ENCODE results near the gene SHISAL1. TPM values are rescaled to one million over a fixed set of nuclear protein-coding genes. Genes with fewer than 3 reads are reported as not detected.

The SHISAL1 gene
- total RNA-seq, 1 experiment from 2014 or later = 1.1 TPM

DNA sequence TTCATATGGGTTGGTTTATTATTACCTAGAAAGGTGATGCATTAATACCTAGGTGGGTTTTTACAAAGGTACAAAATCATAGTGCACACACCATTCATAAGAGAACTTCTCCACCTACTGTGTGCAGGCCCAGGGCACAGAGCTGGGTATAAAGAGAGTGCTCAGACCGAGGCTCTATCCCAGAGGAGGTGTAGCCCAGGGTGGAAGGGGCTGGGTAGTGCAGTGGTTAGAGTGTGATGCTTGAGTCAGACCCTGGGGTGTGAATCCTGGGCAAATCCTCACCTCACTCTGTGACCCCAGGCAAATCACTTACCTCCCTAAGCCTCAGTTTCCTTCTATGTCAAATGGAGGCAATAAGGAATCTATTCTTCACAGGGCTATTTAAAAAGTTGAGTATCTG, 99.8 kb downstream of the SHISAL1 start:
- Histone ChIP-seq H3K36me3 (ENCODE audit: low read depth, low read length) (no peaks in the 10 kb centered on the region), H3K9me3 (ENCODE audit: low read length) (no peaks in the 10 kb centered on the region), H3K27ac (ENCODE audit: low read length) (no peak overlapping the region), H3K79me2 (ENCODE audit: low read length) (no peaks in the 10 kb centered on the region), H3K27me3 (ENCODE audit: low read length) (peaks cover 15% of the 10 kb centered on the region), H3K4me1 (ENCODE audit: insufficient read depth, low read length) (no peaks in the 10 kb centered on the region), H3F3A (ENCODE audit: low read length, unreplicated experiment) (no peaks in the 10 kb centered on the region), H3K4me3 (ENCODE audit: low read length) (no peak overlapping the region), H3K4me2 (ENCODE audit: low read length) (no peak overlapping the region), H4K20me1 (ENCODE audit: low read length) (no peaks in the 10 kb centered on the region), H2AFZ (ENCODE audit: low read length) (no peak overlapping the region), H3K9ac (ENCODE audit: low read length) (no peak overlapping the region), H3K9me2 (replicated peaks; ENCODE audit: low read length) (no peaks in the 10 kb centered on the region)
- BruUV-seq (replicated peaks) = no TSS peak
- no peak for DNase-seq
- ChIA-PET CTCF (no interaction called here), POLR2A (ENCODE audit: unreplicated experiment) (no interaction called here)
- intact Hi-C loops (cut with micrococcal nuclease) = no loop called here
- TF ChIP-seq CTCF (conservative IDR thresholded peaks at IDR 0.05; ENCODE audit: low read depth, low read length) (no peak), EZH2phosphoT487 (IDR thresholded peaks at IDR 0.05; ENCODE audit: borderline replicate concordance, low read length) (no peak), EZH2 (IDR thresholded peaks at IDR 0.05; ENCODE audit: low read length, unreplicated experiment) (no peak)
- no peak for ATAC-seq

- Histone ChIP-seq H3K4me1 (ENCODE audit: insufficient read depth, low read length) (no peaks in the 10 kb centered on the region), H3K4me3 (ENCODE audit: low read length) (no peak overlapping the region), H2AFZ (ENCODE audit: low read length) (no peak overlapping the region), H3K4me2 (ENCODE audit: low read length) (no peak overlapping the region), H3F3A (ENCODE audit: low read length, unreplicated experiment) (no peaks in the 10 kb centered on the region), H3K9ac (ENCODE audit: low read length) (no peak overlapping the region), H3K27me3 (ENCODE audit: low read length) (peaks cover 15% of the 10 kb centered on the region), H3K9me2 (replicated peaks; ENCODE audit: low read length) (no peaks in the 10 kb centered on the region), H3K79me2 (ENCODE audit: low read length) (no peaks in the 10 kb centered on the region), H3K9me3 (ENCODE audit: low read length) (no peaks in the 10 kb centered on the region), H3K36me3 (ENCODE audit: low read depth, low read length) (no peaks in the 10 kb centered on the region), H4K20me1 (ENCODE audit: low read length) (no peaks in the 10 kb centered on the region), H3K27ac (ENCODE audit: low read length) (no peak overlapping the region)
- DNase-seq = no peak
- no TSS peak for BruUV-seq (replicated peaks)
- TF ChIP-seq EZH2 (IDR thresholded peaks at IDR 0.05; ENCODE audit: low read length, unreplicated experiment) = no peak
- no peak for TF ChIP-seq EZH2phosphoT487 (IDR thresholded peaks at IDR 0.05; ENCODE audit: borderline replicate concordance, low read length)
- TF ChIP-seq CTCF (conservative IDR thresholded peaks at IDR 0.05; ENCODE audit: low read depth, low read length) = no peak
- CTCF ChIA-PET = no interaction called here
- intact Hi-C loops (cut with micrococcal nuclease) = no loop called here
- POLR2A ChIA-PET (ENCODE audit: unreplicated experiment) = no interaction called here
- no peak for ATAC-seq
Observed at GRCh38 chr22:44211946-44212930, 100.5 kb downstream of the SHISAL1 start.

Measured in PC-3 (cell line).